T-helper 1 cell treated with Interleukin-12 subunit alpha and Interleukin-12 subunit beta and Interleukin-4 antibody, amounts not matched to agents 30 μg/mL and 1 μg/mL, for 36 hours (primary cell): Measurements from ENCODE around the gene GPRIN1.

Source experiments
- H3K27ac Mint-ChIP-seq: one replicate; pipeline ENCODE4 v1.8.0; 2021; ENCODE audit warnings: mild to moderate bottlenecking, mixed read lengths
- H3K27me3 Mint-ChIP-seq: one replicate; pipeline ENCODE4 v1.8.0; 2021; ENCODE audit warnings: low read depth, mixed read lengths
- H3K36me3 Mint-ChIP-seq: one replicate; pipeline ENCODE4 v1.8.0; 2021; ENCODE audit warnings: low read depth, mixed read lengths
- H3K4me1 Mint-ChIP-seq: one replicate; pipeline ENCODE4 v1.8.0; 2021; ENCODE audit warnings: low read depth, mixed read lengths
- H3K4me3 Mint-ChIP-seq: one replicate; pipeline ENCODE4 v1.8.0; 2021; ENCODE audit warnings: mild to moderate bottlenecking, moderate library complexity, mixed read lengths
- H3K9me3 Mint-ChIP-seq: one replicate; pipeline ENCODE4 v1.8.0; 2021; ENCODE audit warnings: mixed read lengths

GPRIN1 gene

GRCh38 chr5:176589039-176589769 is 20.8 kb downstream of the GPRIN1 start:
- no peak overlapping the region for H3K27ac Mint-ChIP-seq
- H3K27me3 Mint-ChIP-seq, result no peaks in the 10 kb centered on the region
- H3K9me3 Mint-ChIP-seq, result peaks cover 10% of the 10 kb centered on the region
- H3K36me3 Mint-ChIP-seq, result peaks cover 3% of the 10 kb centered on the region
- no peaks in the 10 kb centered on the region for H3K4me1 Mint-ChIP-seq
- no peak overlapping the region for H3K4me3 Mint-ChIP-seq

DNA sequence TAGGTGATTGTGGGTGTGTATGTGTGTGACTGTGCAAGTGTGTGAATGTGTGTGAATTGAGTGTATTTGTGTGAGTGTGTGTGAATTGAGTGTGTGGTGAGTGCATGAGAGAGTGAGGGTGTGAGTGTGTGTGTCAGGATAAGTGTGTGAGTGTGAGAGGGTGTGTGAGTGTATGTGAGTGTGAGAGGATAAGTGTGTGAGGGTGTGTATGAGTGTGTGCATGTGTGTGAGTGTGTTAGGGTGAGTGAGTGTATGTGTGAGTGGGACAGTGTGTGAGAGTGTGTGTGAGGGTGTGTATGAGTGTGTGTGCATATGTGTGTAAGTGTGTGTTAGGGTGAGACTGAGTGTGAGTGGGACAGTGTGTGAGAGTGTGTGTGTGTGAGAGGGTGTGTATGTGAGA is 21.7 kb downstream of the GPRIN1 start:
- Mint-ChIP-seq H3K27ac (no peak overlapping the region), H3K9me3 (peaks cover 18% of the 10 kb centered on the region), H3K27me3 (no peaks in the 10 kb centered on the region), H3K36me3 (peaks cover 3% of the 10 kb centered on the region), H3K4me1 (no peaks in the 10 kb centered on the region), H3K4me3 (no peak overlapping the region)

DNA sequence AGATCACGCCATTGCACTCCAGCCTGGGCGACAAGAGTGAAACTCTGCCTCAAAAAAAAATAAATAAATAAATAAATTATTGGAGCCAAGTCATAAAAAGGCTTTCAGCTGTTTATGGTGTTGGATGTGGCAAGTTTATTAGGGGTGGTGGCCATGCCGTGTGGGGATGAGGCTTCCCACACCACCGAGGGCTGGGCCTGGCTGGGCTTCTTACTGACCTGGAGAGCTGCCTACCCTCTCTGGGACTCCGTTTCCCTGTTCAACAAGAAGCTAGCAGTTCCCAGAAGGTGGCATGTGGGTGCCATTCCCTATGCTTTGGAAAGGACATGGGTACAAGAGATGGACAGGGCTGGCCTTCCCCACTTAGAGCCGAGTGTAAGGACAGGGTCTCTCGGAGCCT is 22.6 kb downstream of the GPRIN1 start:
- Mint-ChIP-seq H3K36me3 (peaks cover 3% of the 10 kb centered on the region), H3K27ac (no peak overlapping the region), H3K4me3 (no peak overlapping the region), H3K4me1 (no peaks in the 10 kb centered on the region), H3K9me3 (peaks cover 21% of the 10 kb centered on the region), H3K27me3 (no peaks in the 10 kb centered on the region)

GRCh38 chr5:176583076-176583475 is 26.9 kb downstream of the GPRIN1 start:
- H3K36me3 Mint-ChIP-seq, result peaks cover 3% of the 10 kb centered on the region
- H3K9me3 Mint-ChIP-seq, result peaks cover 21% of the 10 kb centered on the region
- no peak overlapping the region for H3K4me3 Mint-ChIP-seq
- H3K4me1 Mint-ChIP-seq, result no peaks in the 10 kb centered on the region
- H3K27ac Mint-ChIP-seq, result no peak overlapping the region
- no peaks in the 10 kb centered on the region for H3K27me3 Mint-ChIP-seq

DNA sequence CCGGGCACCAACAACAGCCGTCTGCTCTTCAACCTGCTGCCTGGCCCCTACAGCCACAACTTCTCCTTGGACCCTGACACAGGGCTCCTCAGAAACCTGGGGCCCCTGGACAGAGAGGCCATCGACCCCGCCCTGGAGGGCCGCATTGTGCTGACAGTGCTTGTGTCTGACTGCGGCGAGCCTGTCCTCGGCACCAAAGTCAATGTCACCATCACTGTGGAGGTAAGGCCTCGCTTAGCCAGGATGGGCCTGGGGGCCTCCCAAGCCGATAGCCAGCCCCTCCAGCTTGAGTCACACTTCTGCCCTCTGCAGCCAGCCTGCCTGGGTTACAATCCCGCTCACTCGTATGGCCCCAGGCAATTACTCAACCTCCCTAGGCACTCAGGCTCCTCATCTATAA is 28.6 kb downstream of the GPRIN1 start:
- Mint-ChIP-seq H3K27me3 (no peaks in the 10 kb centered on the region), H3K9me3 (peaks cover 18% of the 10 kb centered on the region), H3K27ac (no peak overlapping the region), H3K4me3 (no peak overlapping the region), H3K4me1 (no peaks in the 10 kb centered on the region), H3K36me3 (peaks cover 3% of the 10 kb centered on the region)

- Mint-ChIP-seq H3K4me1 (no peaks in the 10 kb centered on the region), H3K36me3 (no peaks in the 10 kb centered on the region)
Observed at GRCh38 chr5:176579323-176579722, 30.6 kb downstream of the GPRIN1 start.

DNA sequence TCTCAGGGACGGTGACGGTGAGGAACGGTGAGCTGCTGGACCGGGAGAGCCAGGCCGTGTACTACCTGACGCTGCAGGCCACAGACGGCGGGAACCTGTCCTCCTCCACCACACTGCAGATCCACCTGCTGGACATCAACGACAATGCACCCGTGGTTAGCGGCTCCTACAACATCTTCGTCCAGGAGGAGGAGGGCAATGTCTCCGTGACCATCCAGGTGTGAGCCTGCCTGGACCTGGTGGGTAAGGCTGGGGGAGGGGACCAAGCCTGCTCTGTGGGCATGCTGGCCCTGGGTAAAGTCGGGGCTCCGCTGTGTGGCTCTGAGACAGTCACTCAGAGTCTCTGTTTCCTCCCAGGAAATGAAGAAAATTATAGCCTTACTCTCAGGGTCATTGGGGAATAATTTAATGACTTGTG is 31.6 kb downstream of the GPRIN1 start:
- H3K36me3 Mint-ChIP-seq, result no peaks in the 10 kb centered on the region
- H3K4me3 Mint-ChIP-seq, result no peak overlapping the region
- H3K4me1 Mint-ChIP-seq, result peaks cover 3% of the 10 kb centered on the region
- peaks cover 4% of the 10 kb centered on the region for H3K9me3 Mint-ChIP-seq
- no peaks in the 10 kb centered on the region for H3K27me3 Mint-ChIP-seq
- H3K27ac Mint-ChIP-seq, result no peak overlapping the region

More at GRCh38 chr5:176579323-176579722, 30.6 kb downstream of the GPRIN1 start:
- Mint-ChIP-seq H3K27ac (no peak overlapping the region), H3K27me3 (no peaks in the 10 kb centered on the region), H3K9me3 (peaks cover 11% of the 10 kb centered on the region), H3K4me3 (no peak overlapping the region)

GRCh38 chr5:176577312-176578176 is 32.4 kb downstream of the GPRIN1 start:
- Mint-ChIP-seq H3K9me3 (no peaks in the 10 kb centered on the region), H3K27ac (no peak overlapping the region), H3K4me1 (peaks cover 3% of the 10 kb centered on the region), H3K36me3 (no peaks in the 10 kb centered on the region), H3K4me3 (no peak overlapping the region), H3K27me3 (peaks cover 7% of the 10 kb centered on the region)

- Mint-ChIP-seq H3K4me3 (no peak overlapping the region), H3K36me3 (no peaks in the 10 kb centered on the region), H3K27ac (no peak overlapping the region), H3K27me3 (peaks cover 11% of the 10 kb centered on the region), H3K4me1 (peaks cover 3% of the 10 kb centered on the region), H3K9me3 (no peaks in the 10 kb centered on the region)
Observed at GRCh38 chr5:176575488-176576422, 34.2 kb downstream of the GPRIN1 start.

GRCh38 chr5:176575066-176575465 is 34.9 kb downstream of the GPRIN1 start:
- Mint-ChIP-seq H3K4me3 (no peak overlapping the region), H3K9me3 (no peaks in the 10 kb centered on the region), H3K27me3 (peaks cover 12% of the 10 kb centered on the region), H3K27ac (no peak overlapping the region), H3K4me1 (peaks cover 3% of the 10 kb centered on the region), H3K36me3 (no peaks in the 10 kb centered on the region)

DNA sequence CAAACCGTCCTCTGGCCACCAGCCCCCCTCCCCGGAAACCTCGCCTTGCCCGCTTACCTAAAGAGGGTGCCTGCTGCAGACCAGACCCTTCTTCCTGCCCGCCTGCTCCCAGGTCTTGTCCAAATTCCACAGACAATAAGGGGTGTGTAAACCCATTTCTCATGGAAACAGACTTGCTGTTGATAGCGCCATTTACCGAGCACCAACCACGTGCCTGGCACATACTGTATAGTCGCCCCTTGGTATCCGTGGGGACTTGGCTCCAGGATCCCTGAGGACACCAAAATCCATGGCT is 35.7 kb downstream of the GPRIN1 start:
- Mint-ChIP-seq H3K27me3 (peaks cover 14% of the 10 kb centered on the region), H3K36me3 (no peaks in the 10 kb centered on the region), H3K4me3 (no peak overlapping the region), H3K4me1 (peaks cover 3% of the 10 kb centered on the region), H3K27ac (no peak overlapping the region), H3K9me3 (no peaks in the 10 kb centered on the region)

GRCh38 chr5:176573564-176574296 is 36.2 kb downstream of the GPRIN1 start:
- no peak overlapping the region for H3K4me3 Mint-ChIP-seq
- peaks cover 14% of the 10 kb centered on the region for H3K27me3 Mint-ChIP-seq
- H3K4me1 Mint-ChIP-seq, result peaks cover 3% of the 10 kb centered on the region
- no peaks in the 10 kb centered on the region for H3K36me3 Mint-ChIP-seq
- no peaks in the 10 kb centered on the region for H3K9me3 Mint-ChIP-seq
- no peak overlapping the region for H3K27ac Mint-ChIP-seq

DNA sequence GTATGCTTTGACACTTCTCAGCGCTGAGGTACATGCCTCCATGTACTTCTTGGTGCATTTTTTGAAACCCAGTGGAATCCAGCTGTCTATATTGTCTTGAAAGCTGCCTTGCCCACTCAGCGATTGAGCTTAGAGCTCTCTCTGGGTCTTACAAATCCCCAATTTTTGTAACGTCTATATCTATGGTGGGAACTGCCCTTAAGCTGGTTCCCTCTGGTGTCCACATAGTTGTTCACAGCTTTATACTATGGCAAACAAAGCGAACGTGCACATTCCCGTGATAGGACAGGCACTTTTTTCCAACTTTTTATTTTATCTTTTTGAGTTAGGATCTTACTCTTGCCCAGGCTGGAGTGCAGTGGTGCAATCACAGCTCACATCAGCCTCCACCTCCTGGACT is 39.9 kb downstream of the GPRIN1 start:
- Mint-ChIP-seq H3K27me3 (peaks cover 19% of the 10 kb centered on the region), H3K9me3 (no peaks in the 10 kb centered on the region), H3K4me3 (no peak overlapping the region), H3K36me3 (no peaks in the 10 kb centered on the region), H3K4me1 (peaks cover 3% of the 10 kb centered on the region), H3K27ac (no peak overlapping the region)

DNA sequence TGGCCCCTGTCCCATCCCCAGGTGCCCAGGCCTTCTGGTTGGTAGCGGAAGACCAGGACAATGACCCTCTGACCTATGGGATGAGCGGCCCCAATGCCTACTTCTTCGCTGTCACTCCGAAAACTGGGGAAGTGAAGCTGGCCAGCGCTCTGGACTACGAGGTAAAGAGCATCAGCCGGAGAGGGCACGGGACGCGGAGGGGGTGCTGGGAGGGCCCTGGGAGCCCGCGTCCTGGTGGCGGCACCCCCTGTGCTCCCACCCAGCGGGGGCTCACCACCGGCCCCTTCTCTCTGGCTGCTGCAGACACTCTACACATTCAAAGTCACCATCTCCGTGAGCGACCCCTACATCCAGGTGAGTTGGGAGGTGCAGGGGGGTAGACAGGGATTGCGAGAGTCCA is 41.3 kb downstream of the GPRIN1 start:
- Mint-ChIP-seq H3K4me3 (no peak overlapping the region), H3K4me1 (peaks cover under 1% of the 10 kb centered on the region), H3K9me3 (no peaks in the 10 kb centered on the region), H3K36me3 (no peaks in the 10 kb centered on the region), H3K27ac (no peak overlapping the region), H3K27me3 (peaks cover 19% of the 10 kb centered on the region)
